ENCODE measurements around the gene THEM4. TPM values are rescaled to one million over a fixed set of nuclear protein-coding genes. Genes with fewer than 3 reads are reported as not detected.

Gene THEM4
- total RNA-seq, 2 donors from 2014 or later: 6.6 to 7.7 TPM

DNA sequence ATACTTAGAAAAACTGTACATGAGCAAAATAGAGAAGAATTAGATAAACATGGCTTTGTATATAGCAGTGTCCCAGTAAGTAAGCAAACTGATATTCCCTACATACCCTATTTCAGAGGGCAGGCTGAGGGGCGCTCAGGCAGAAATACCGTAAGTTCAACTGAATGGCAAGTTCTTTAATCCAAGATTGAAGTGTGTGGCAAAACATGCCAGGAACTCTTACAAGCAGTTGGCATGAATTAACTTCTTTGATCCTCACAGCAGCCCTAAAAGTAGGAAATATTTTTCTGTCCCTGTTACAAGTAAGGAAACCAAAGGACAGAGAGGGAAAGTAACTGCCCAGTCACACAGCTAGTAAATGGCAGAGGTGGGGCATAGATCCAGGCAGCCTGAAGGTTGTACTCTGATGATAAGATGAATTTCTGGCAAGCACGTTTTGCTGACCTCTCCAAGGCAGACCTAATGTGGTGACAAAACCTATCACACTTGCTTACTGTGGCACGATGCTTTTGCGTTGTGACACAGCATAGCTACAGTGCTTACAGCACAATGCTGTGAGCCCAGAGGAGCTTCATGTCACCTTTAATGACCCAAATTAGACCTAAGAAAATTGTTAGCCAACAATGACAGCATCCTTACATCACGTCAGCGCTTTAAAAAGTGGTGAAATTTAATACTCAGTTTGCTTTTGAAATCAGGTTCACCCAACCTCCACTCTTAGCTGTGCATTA is 35.0 kb upstream of the THEM4 start:
- no peaks in the 10 kb centered on the region for H3K27me3 ChIP-seq
- no peaks in the 10 kb centered on the region for H3K9me3 ChIP-seq
- H3K9ac ChIP-seq (ENCODE audit: low read depth in 2 of 2, low read length in 2 of 2): no peak overlapping the region
- H3K4me1 ChIP-seq: peaks cover 5% of the 10 kb centered on the region
- peak overlapping the region; percentile 56 for H3K27ac ChIP-seq
- DNase-seq: no peak
- no peak overlapping the region for H3K4me3 ChIP-seq
- intact Hi-C loops (cut with DNase I): no loop called here
- TF ChIP-seq CTCF (IDR thresholded peaks at IDR 0.05): no peak
- H3K36me3 ChIP-seq: no peaks in the 10 kb centered on the region

- Histone ChIP-seq H3K9ac (ENCODE audit: low read depth in 2 of 2, low read length in 2 of 2) (no peak overlapping the region), H3K9me3 (no peaks in the 10 kb centered on the region), H3K36me3 (no peaks in the 10 kb centered on the region), H3K4me1 (peaks cover 5% of the 10 kb centered on the region), H3K4me3 (no peak overlapping the region), H3K27ac (no peak overlapping the region), H3K27me3 (no peaks in the 10 kb centered on the region)
- no peak for TF ChIP-seq CTCF (IDR thresholded peaks at IDR 0.05)
- intact Hi-C loops (cut with DNase I): no loop called here
- no peak for DNase-seq
Observed at GRCh38 chr1:151943591-151943990, 34.3 kb upstream of the THEM4 start.

DNA sequence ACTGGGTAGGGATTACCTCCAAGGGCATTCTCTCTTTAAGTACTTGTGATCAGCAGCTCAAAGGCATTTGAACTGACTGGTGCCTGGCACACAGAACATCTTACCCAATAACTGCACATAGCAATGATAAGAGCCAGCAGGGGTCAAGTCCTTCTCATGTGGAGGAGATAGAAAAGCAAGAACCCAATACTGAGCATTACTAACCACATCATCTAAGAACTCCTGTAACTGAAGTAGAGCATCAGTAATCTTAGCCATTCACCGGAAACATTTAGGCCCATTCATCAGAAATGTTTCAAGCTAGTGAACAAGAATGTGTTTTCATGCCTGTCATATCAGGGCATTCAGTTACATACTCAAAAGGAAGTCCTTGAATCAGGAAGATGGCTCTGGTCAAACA is 33.6 kb upstream of the THEM4 start:
- Histone ChIP-seq H3K9ac (ENCODE audit: low read depth in 2 of 2, low read length in 2 of 2) (no peak overlapping the region), H3K4me3 (no peak overlapping the region), H3K36me3 (no peaks in the 10 kb centered on the region), H3K27me3 (no peaks in the 10 kb centered on the region), H3K4me1 (peaks cover 5% of the 10 kb centered on the region), H3K9me3 (no peaks in the 10 kb centered on the region), H3K27ac (no peak overlapping the region)
- no peak for DNase-seq
- intact Hi-C loops (cut with DNase I): no loop called here
- no peak for TF ChIP-seq CTCF (IDR thresholded peaks at IDR 0.05)

- H3K9me3 ChIP-seq: no peaks in the 10 kb centered on the region
- H3K9ac ChIP-seq (ENCODE audit: low read depth in 2 of 2, low read length in 2 of 2): peak overlapping the region in 1 of 2 donors; percentile 26
- H3K27ac ChIP-seq: no peak overlapping the region
- H3K4me1 ChIP-seq: peaks cover 4% of the 10 kb centered on the region
- no peaks in the 10 kb centered on the region for H3K36me3 ChIP-seq
- DNase-seq: no peak
- no peak overlapping the region for H3K4me3 ChIP-seq
- TF ChIP-seq CTCF (IDR thresholded peaks at IDR 0.05): no peak
- intact Hi-C loops (cut with DNase I): no loop called here
- no peaks in the 10 kb centered on the region for H3K27me3 ChIP-seq
Observed at GRCh38 chr1:151940541-151940940, 31.2 kb upstream of the THEM4 start.

GRCh38 chr1:151939779-151940178 is 30.5 kb upstream of the THEM4 start:
- no peaks in the 10 kb centered on the region for H3K4me1 ChIP-seq
- intact Hi-C loops (cut with DNase I): no loop called here
- no peak for TF ChIP-seq CTCF (IDR thresholded peaks at IDR 0.05)
- H3K27ac ChIP-seq: no peak overlapping the region
- no peak for DNase-seq
- H3K36me3 ChIP-seq: no peaks in the 10 kb centered on the region
- H3K4me3 ChIP-seq: no peak overlapping the region
- no peaks in the 10 kb centered on the region for H3K27me3 ChIP-seq
- no peak overlapping the region for H3K9ac ChIP-seq (ENCODE audit: low read depth in 2 of 2, low read length in 2 of 2)
- no peaks in the 10 kb centered on the region for H3K9me3 ChIP-seq

Data from colonic mucosa (tissue), 4 donors.